Left colon (tissue), 2 donors: Measurements from ENCODE around the gene EEPD1. TPM values are rescaled to one million over a fixed set of nuclear protein-coding genes. Genes with fewer than 3 reads are reported as not detected.

Source experiments
- ATAC-seq: fragments of 200-7000 bp; cut with Tn5 transposase; one replicate; pipeline ENCODE4 v1.9.1; 2020; ENCODE audit warnings: mild to moderate bottlenecking, moderate library complexity
- DNase-seq, 2 donors: peaks; one replicate each; pipeline ENCODE4 v3.0.0-alpha.2; 2020
- intact Hi-C, 2 donors: fragments of 100-400 bp; cut with DNase I in 1 of 2; cut with micrococcal nuclease in 1 of 2; formaldehyde crosslinking; loops; one replicate each; pipeline versions ENCODE4 v1.11.2 to v1.14.0; 2022; cut with DNase I, micrococcal nuclease
- total RNA-seq, 2 donors: library from RNA; stranded (reverse); fragmentation: NEBNext Ultra II Directional; extraction: Animal tissue kit (Norgen Biotek cat#: 25700); gene quantifications; one replicate each; pipeline ENCODE4 v1.2.1, GENCODE V29; 2021
- donor health status: DM: no; HTN: no; CAD: no.
- donor health status: DM: yes; HTN: yes; CAD: no.

Gene EEPD1
- total RNA-seq, 2 donors from 2014 or later, result 10.2 to 13.4 TPM

DNA sequence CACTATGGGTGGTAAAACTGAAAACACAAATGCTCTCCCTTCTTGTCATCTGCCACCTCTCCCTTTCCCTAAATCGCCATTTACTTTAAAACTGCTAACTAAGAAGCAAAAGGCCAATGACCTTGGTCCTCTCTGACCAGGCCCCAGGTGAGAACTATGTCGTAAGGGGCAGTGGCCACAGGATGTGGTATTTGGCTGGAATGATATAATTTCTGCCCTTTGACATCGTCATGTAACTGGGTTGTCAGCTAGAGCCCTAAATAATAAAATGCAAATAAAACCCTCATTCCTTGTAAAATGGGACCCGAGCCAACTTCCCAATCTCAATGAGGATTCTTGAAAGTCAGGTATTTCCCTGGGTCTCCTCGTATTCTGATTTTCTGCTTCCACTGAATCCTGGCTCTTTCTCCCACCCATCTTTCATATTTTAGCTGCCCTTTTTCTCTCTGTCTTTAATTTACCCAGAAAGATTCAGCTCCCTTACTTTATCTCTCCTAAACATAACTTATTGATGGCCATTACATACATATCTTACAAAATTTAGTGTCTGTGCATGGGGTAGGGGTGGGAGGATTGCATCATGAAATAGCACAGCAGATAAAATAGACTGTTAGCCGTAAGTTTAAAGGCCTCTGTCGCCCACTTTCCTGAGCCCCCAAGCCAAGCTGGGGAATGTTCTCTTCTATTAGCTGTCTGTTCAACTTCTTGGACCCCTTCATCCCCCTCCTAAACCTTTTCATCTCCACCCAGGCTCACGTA, 3.2 kb upstream of the EEPD1 start:
- ATAC-seq (no peak), DNase-seq (no peak)
- intact Hi-C loops, result loop anchor here in 1 of 2 donors (10.0 kb wide), 1 partner anchor 145 kb away; no protein-coding TSS in a partner anchor

- intact Hi-C loops, result loop anchor here in 1 of 2 donors (10.0 kb wide), 1 partner anchor 143 kb away; no protein-coding TSS in a partner anchor
- no peak for DNase-seq
- ATAC-seq, result peak; percentile 12
Measured at GRCh38 chr7:36151921-36152755, 916 bp upstream of the EEPD1 start.

DNA sequence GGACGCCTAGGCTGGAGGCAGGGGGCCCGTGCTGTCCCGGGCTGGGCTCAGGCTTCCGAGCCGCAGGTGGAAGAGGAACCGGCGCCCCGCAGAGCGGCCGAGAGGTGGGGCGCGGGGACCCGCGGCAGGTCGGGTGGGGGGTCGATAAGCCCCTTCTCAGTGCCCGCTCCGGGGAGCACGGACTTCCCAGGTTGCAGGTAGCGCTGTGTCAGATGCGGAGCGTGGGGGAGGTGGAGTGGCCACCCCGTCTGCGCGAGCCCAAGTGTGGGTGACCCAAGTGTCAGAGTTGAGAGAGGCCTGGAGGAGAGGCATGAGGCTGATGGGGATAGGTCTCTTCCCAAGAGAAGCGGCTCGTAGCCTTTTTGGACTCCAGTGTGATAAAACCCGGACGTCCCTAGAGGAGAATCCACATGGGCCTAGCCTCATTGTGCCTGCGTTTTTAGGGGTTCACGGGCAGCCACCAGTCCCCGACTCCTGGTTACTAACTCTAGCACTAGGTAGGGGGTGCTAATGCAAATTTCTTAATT, 580 bp downstream of the EEPD1 start:
- intact Hi-C loops, result loop anchor here in 1 of 2 donors (10.0 kb wide), 1 partner anchor 141 kb away; no protein-coding TSS in a partner anchor
- ATAC-seq, result peak; percentile 5
- peak in 1 of 2 donors; percentile 45 for DNase-seq

DNA sequence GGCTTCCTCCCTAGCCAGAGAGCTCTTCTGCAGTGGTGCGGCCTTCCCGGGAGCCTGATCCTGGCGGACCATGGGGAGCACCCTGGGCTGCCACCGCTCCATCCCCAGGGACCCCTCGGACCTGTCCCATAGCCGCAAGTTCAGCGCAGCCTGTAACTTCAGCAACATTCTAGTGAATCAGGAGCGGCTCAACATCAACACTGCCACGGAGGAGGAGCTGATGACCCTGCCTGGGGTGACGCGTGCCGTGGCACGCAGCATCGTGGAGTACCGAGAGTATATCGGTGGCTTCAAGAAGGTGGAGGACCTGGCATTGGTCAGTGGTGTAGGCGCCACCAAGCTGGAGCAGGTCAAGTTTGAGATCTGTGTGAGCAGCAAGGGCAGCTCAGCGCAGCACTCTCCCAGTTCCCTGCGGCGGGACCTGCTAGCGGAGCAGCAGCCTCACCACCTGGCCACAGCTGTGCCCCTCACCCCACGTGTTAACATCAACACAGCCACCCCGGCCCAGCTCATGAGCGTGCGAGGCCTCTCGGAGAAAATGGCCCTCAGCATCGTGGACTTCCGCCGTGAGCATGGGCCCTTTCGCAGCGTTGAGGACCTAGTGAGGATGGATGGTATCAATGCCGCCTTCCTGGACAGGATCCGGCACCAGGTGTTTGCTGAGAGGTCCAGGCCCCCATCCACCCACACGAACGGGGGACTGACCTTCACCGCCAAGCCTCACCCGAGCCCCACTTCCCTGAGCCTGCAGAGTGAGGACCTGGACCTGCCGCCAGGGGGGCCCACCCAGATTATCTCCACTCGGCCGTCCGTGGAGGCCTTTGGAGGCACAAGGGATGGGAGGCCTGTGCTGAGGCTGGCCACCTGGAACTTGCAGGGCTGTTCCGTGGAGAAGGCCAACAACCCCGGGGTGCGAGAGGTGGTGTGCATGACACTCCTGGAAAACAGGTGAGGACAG, 1.5 kb downstream of the EEPD1 start:
- intact Hi-C loops, result loop anchor here in 1 of 2 donors (10.0 kb wide), 1 partner anchor 140 kb away; no protein-coding TSS in a partner anchor
- no peak for ATAC-seq
- DNase-seq, result peak; percentile 31 to 38

GRCh38 chr7:36155811-36156361, 2.8 kb downstream of the EEPD1 start:
- ATAC-seq (no peak), DNase-seq (peak; percentile 52 to 54)
- intact Hi-C loops, result loop anchor here in 1 of 2 donors (10.0 kb wide), 1 partner anchor 139 kb away; no protein-coding TSS in a partner anchor

DNA sequence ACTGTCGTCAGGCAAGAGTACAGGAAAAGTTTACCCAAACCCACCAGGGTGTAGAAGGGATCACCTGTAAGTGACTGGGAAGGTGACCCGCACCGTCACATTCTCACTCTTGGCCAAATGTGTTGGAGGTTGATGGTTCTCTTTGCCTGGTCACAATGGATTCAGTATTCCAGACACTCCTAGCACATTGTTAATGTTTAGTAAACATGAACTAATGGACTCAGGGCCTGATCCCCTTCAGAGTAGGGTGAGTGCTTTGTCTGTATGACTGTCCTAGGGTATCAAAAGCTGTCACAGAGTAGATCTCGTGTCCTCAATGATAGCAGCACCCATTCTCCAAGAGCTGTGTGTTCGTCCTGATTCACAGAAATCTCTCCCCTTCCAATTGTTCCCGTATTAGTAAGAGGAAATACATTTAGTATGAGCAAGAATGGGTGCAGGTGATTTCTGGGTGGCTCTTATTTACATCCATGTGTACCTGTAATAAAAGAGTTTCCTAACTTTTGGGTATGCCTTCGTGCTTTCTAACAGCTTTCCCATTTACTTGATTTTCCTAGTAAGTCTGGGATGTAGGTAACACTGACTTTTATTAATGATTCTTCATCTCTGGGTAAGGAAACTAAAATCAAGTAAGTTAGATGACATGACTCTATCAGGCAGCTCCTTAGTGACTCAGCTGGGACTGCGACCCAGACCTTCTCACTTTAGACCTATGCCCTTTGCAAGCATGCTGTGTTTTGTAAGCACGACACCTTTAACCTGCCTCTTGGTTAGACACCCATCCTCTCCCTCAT, 4.7 kb downstream of the EEPD1 start:
- DNase-seq (no peak), ATAC-seq (no peak)
- intact Hi-C loops, result loop anchor here in 1 of 2 donors (10.0 kb wide), 1 partner anchor 137 kb away; no protein-coding TSS in a partner anchor

- DNase-seq, result no peak
- intact Hi-C loops, result loop anchor here in 1 of 2 donors (10.0 kb wide), 1 partner anchor 137 kb away; no protein-coding TSS in a partner anchor
- ATAC-seq, result no peak
Measured at GRCh38 chr7:36158321-36158605, 5.2 kb downstream of the EEPD1 start.

DNA sequence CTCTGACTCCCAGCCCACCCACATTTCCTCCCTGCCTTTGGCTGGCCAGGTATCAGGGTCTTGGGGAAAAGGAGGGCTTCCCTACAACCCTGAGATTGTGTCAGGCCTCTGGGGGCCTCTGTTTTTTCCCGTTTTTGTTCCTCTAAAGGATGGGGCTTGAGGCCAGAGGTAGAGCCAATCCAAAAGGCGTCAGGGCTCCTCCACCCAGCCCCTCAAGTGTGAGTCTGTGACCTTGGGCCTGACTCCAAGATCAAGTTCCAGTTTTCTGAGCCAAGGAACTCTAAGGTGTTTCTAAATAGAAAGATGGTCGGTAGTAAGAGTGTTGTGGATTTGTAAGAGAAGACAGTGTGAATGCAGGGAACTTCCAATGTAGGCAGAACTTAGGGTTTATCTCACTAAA, 6.6 kb downstream of the EEPD1 start:
- DNase-seq, result no peak
- intact Hi-C loops, result loop anchor here in 1 of 2 donors (10.0 kb wide), 1 partner anchor 135 kb away; no protein-coding TSS in a partner anchor
- no peak for ATAC-seq

DNA sequence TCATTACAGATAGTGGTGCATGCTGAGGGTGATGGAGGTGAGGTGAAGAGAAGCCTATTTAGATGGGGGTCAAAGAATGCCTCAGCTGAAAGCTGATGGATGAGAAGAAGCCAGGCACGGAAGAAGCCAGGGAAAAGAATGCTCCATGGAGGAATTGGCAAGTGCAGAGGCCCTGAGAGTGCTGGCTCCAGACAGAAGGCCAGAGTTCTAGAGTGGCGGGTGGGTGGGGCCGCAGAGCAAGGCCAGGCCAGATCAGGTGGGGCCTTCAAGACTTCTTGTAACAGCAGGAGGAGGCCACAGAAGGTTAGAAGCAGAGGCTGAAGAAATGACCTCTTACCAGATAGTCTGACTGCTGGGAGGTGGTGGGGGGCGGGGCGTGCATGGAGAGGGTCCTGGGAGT, 7.3 kb downstream of the EEPD1 start:
- intact Hi-C loops, result no loop called here
- ATAC-seq (no peak), DNase-seq (no peak)

DNA sequence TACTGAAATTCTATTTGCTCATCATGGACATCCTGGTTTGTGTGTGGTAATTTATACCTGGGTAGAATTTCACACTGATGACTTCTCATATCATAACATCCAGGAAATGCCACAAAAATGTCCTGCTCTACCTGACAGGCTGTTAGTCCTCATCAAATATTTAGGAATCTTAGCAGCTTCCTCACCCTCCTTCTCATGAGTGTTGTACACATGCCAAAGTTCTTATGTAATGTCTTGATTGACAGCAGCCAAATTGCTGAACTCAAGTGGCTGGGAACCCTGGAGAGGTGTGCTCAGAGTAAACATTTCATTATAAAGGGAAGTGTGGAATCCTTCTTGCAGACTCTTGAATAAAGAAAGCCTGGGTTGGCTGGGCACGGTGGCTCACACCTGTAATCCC, 8.9 kb downstream of the EEPD1 start:
- DNase-seq (no peak), ATAC-seq (peak; percentile 53)
- intact Hi-C loops, result no loop called here

DNA sequence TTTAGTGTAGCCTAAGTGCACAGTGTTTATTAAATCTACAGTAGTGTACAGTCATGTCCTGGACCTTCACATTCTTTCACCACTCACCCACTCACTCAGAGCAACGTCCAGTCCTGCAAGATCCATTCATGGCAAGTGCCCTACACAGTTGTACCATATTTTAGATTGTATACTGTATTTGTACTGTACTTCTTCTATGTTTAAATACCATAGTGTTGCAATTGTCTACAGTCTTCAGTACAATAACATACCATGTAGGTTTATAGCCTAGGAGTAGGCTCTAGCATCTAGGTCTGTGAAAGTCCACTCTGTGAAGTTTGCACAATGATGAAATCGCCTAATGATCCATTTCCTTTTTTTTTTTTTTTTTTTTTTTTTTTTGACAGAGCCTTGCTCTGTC, 12.0 kb downstream of the EEPD1 start:
- peak; percentile 89 for ATAC-seq
- DNase-seq, result no peak
- intact Hi-C loops, result no loop called here

- intact Hi-C loops, result no loop called here
- ATAC-seq, result no peak
- DNase-seq, result no peak
Measured at GRCh38 chr7:36165802-36166201, 12.7 kb downstream of the EEPD1 start.

DNA sequence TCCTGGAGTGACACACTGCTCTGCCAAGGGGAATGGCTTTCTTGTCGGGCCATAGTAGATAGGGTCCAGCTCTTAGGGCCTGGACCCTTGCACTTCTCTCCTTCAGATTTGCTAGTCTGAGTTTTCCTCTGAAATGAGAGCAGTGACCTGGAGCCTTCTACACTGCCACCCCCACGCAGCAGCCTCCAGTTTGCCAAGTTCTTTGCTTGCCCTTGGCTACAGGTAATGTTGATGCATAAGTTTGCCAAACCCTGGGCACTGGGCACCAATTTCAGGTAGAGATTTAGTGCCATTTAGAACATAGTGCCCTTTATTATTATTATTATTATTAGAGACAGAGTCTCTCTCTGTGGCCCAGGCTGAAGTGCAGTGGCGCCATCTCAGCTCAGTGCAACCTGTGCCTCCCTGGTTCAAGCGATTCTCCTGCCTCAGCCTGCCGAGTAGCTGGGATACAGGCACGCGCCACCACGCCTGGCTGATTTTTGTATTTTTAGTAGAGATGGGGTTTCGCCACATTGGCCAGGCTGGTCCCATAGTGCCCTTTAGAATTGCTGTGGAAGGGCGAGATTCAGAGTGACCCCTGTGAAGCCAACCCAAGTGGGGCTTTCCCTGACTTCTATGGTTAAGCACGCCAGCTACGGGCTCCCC, 14.5 kb downstream of the EEPD1 start:
- ATAC-seq (no peak), DNase-seq (no peak)
- intact Hi-C loops, result no loop called here

DNA sequence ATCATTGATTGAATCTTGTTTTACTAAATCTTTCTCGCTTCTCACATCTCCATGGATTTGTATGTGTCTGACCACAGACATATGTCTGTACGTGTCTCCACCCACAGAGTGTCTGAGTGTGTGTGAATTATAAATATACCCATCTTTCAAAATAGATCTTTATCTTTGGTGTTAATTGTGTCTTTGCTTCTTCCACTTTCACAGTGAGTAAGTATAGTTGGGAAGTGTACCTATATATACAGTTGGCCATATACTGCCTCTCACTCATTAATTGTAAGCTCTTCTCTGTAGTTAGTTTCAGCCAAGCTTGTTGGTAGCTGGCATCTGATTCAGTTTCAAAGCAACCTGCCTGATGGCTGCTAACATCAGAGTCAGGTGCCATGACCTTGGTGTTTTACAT, 18.4 kb downstream of the EEPD1 start:
- intact Hi-C loops, result no loop called here
- ATAC-seq, result no peak

GRCh38 chr7:36175886-36176285, 22.8 kb downstream of the EEPD1 start:
- intact Hi-C loops, result no loop called here
- no peak for ATAC-seq

More for the DNA sequence above, 18.4 kb downstream of the EEPD1 start:
- DNase-seq, result no peak

DNA sequence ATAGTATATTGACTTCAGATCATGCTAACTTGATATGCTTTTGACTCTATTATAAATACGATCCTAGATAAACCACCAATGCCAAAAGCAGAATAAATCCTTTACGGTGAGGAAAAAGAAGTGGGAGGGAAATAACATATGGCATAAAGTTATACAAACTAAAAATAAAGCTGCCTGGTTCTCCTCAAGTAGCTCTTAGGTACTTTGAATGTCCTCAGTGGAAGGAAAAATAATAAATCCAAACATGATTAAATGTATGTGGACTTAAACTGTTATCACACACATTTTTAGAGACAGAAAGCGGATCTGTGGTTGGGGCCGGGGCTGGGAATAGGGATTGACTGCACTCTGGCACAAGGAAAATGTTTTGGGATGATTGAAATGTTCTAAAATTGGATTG, 23.6 kb downstream of the EEPD1 start:
- intact Hi-C loops, result no loop called here
- DNase-seq, result no peak
- no peak for ATAC-seq

More at GRCh38 chr7:36175886-36176285, 22.8 kb downstream of the EEPD1 start:
- peak; percentile 20 to 52 for DNase-seq

DNA sequence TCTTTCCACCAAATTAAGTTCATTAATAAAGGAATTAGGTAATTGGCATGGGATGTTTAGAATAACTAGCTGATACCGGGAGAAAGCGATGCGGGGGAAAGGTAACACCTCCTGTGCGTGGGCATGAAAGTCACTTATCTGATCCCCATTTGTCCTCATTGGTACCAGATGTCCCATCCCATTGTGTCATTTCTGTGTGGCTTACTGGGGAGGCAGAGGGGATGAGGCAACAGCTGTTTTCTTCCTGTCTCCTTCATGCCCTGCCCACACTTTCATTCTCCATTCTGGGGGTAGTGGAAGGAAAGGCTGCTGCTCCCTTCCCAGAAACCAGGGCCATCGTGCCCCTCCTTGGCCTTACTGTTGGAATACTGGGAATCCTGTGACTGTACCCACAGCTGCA, 27.1 kb downstream of the EEPD1 start:
- ATAC-seq, result no peak
- DNase-seq, result no peak
- intact Hi-C loops, result no loop called here
